T47D (cell line): Measurements from ENCODE around the gene FGF14.

Experiments
- DNase-seq, 2 experiments: peaks; one replicate each; pipeline versions ENCODE4 v3.0.0 to v3.0.0-alpha.2; 2011 to 2012; ENCODE audit warnings: low read depth in 1 of 2, low spot score in 1 of 2
- JUND ChIP-seq: IDR thresholded peaks from 2 replicates; pipeline ENCODE4 v1.6.1; 2012; ENCODE audit warnings: low read depth
- in situ Hi-C: cut with HindIII; loops from 2 replicates; pipeline ENCODE4 v1.10.0; 2016; ENCODE audit warnings: low sequenced_read_pairs, low pct_unique_long_range_greater_than_20kb

Gene FGF14

DNA sequence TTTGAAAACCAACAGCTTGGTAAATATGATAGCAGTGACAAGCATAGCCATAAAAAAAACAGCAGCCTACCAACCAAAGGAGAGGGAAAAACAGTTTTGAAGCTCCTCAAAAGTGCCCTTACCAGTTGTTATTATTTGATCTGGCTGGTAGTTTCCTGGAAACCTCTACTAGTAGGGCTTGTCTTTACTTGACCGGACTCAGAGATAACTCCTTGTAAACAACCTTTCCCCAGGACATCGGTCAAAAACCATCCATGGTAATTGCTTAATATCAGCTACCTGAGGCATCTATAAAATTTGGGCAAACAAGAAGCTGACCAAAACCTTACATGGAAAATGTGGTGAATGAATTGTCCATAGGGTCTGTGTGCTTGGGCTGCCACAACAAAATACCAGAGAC, 210.9 kb downstream of the FGF14 start:
- no peak for TF ChIP-seq JUND
- DNase-seq: no peak
- in situ Hi-C loops: no loop called here

GRCh38 chr13:102187313-102187712, 214.5 kb downstream of the FGF14 start:
- TF ChIP-seq JUND: no peak
- in situ Hi-C loops: no loop called here
- no peak for DNase-seq

DNA sequence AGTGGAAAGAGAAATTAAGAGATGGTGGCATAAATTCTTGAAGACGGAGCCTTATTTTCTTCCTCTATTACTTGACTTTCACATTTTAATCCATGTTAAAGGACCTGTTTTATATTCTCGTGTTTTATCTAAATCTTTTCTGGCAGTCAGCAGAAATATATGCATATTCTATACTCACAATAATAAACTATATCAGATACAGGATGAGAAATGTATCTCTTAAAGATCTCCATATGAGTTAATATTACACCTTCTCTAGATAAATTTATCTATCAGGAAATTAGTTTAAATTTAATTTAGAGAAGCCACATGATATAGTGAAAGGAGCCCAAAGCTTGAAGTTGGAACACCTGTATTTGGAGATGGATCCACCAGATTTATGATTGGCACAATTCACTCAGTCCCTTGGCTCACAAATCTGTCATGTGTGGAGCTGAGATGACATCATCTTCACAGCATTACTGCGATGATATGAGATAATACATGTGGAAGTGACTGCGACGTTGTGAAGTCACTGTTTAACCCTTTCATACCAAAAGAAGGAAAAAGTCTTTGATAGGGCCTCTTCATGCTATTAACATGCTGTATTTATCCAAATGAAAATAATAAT, 216.4 kb downstream of the FGF14 start:
- TF ChIP-seq JUND: no peak
- DNase-seq: no peak
- in situ Hi-C loops: no loop called here

DNA sequence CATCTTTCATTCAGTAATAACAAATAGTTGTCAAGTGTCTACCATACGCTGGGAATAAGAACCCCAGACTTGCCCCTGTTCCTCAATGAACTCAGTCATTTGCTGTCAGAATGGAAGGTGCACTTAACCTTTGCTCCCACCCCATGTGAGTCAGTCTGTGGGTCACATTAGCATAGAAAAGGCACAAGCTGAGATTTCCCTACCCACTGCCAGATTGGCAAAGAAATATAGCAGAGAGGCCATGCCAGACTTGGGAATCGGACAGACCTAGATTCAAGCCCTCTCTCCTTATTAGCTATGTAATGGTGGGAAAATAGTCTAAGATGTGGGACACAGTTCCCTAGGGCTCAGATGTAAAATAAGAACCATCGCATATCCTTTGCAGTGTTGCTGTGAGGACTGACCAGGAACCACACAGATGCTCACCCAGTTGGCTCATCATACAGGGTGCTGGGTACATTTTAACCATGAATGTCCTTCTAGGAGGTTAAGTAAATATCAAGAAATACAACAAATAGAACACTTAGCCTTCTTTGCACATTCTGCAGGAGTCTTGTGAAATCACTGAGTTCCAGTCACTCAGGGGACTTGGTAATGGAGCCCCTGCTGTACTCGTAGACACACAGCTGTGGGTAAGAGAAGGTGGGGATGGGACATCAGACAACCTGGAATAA, 218.2 kb downstream of the FGF14 start:
- TF ChIP-seq JUND: no peak
- in situ Hi-C loops: no loop called here
- no peak for DNase-seq

DNA sequence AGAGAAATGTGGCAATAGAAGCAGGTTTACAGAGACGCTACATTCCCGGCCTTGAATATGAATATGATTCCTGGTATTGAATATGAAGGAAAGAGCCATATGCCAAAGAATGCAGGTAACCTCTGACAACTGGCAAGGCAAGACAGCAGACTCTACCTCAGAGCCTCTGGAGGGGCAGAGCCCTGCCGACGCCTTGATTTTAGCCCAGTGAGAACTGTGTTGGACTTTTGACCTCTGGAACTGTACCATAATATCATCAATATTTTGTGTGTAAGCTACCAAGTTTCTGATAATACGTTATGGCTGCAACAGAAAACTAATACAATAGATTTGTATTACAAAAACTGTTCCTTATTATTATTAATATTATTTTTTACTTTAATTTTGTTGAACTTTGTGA, 219.7 kb downstream of the FGF14 start:
- no peak for DNase-seq
- in situ Hi-C loops: no loop called here
- TF ChIP-seq JUND: no peak

DNA sequence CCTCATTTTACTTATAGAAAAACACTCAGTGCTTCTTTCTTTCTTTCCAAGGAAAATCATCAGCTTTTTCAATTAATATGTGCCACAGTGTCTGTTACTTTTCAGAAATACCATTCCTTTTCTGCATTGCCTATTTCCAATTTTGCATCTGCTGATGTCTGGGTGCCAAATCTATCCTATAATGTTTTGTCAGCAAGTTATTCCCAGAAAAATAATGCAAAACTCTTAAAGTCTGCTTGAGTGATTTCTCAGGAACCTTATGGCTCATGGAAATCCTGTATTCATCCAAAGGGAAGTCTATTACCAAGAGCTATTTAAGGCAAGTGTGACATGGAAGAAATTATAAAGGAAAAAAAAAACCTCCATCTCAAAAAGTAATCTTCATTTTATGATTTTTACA, 224.4 kb downstream of the FGF14 start:
- in situ Hi-C loops: no loop called here
- no peak for DNase-seq
- no peak for TF ChIP-seq JUND

DNA sequence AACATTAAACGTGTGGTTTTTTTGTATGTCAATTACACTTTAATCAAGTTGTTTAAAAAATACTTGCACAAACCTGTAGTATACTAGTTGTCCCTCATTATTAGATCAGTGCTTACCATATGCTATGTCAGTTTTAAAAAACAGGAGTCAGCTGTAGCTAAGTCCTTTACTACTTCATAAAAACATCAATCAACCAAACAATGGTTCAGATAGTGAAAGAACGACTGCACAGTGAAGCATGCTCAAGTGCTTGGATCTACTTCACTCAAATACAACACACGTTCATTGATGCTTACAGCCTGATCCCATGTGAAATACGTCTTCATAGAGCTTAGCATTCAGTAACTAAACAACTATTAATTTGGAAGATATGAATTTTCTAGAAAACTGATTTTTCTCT, 225.0 kb downstream of the FGF14 start:
- no peak for TF ChIP-seq JUND
- in situ Hi-C loops: no loop called here
- DNase-seq: no peak

- no peak for DNase-seq
- no peak for TF ChIP-seq JUND
- in situ Hi-C loops: no loop called here
These were observed 229.4 kb downstream of the FGF14 start for GRCh38 chr13:102172406-102172805.

- TF ChIP-seq JUND: no peak
- no peak for DNase-seq
- in situ Hi-C loops: no loop called here
These were observed 231.5 kb downstream of the FGF14 start for GRCh38 chr13:102170305-102170704.

DNA sequence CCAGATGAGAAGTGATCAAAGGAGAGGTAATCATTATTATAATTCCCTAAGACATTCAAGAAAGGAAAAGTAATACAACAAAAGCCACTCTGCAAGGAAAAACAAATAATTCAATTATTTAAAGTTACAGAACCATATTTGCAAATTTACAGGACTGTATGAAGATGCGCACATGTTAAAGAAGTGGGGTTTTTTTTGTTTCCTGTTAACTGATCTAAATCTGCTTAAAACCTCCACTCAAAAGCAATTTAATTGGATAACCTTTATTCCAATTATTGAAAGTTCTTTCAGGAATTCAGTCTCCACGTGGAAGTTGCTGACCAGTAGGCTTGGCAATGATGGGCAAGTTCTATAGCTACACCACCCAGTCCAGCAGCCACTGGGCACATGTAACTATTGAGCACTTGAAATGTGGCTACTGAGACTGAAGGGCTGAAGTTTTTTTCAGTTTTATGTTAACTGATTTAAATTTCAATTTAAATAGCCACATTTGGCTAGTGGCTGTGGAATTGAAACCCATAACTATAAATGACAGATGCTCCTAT, 232.3 kb downstream of the FGF14 start:
- TF ChIP-seq JUND: no peak
- in situ Hi-C loops: no loop called here
- DNase-seq: no peak

DNA sequence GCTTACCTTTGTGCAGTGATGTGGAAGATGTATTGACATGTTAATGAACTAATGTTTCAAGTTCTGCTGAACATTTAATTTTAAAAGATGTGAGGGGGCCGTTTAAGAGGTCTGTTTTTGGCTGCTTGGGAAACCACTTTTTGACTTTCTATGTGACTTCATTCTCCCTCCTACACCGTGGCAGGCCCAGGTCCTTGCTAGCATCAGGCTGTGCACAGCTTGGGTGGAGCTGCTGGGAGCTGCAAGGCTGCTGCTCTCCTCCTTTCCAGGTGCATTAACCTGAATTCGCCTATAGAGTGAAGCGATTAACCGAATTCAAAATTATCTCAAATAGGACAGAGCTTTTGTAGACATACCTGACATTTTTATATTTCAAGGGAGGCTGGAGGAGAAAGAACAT, 249.1 kb downstream of the FGF14 start:
- no peak for TF ChIP-seq JUND
- no peak for DNase-seq
- in situ Hi-C loops: no loop called here

DNA sequence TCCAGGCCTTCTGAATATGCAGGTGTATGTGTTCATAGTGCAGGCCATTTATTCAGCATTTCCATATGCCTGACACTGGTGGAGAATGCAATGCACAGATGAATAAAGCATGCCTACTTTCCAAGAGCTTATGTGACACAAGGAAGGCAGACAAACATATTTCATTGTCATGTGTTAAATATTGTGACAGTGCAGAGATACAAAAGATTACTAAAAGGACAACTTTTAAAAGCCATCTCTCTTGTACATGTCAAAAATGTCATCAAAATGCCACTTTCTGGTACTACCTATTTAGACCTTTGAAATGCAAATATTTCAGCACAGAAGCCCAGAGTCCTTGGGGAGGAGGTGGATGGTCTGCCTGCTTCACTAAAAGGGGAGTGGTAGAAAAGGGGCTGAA, 254.5 kb downstream of the FGF14 start:
- no peak for TF ChIP-seq JUND
- in situ Hi-C loops: no loop called here
- DNase-seq: no peak

DNA sequence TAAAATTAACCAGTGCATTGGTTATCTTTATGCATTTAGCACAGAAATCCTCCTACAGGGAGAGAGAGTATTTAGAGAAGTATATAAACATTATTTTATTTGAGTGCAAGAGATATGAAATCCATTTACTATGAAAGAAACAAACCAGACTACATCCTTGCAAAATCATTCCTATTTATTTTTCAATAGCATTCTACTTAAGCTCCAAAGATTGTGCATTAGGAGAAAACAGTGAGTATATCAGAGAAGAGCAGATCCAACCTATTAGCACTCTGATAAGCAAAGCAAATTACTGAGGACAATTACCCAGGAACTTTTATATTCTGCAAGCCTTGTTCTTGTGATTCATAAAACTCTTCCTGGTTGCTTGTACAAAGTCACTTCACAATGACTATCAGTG, 256.1 kb downstream of the FGF14 start:
- in situ Hi-C loops: no loop called here
- TF ChIP-seq JUND: no peak
- DNase-seq: no peak

DNA sequence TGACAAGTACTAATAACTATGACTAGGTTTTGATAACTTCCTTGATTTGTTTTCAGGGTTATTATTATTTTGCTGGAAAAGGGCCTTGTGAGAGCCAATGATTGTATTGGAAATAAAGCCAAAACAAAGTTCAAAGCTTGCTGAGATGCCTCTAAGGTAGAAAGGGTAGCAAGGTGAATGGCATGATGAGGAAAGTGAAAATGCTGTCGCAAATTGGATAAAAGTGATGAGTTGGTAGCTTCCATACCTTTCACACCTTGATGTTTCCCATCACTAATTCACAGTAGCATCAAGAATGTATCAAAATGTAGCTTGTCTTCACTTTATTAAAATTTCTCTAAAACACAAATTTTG, 259.4 kb downstream of the FGF14 start:
- no peak for TF ChIP-seq JUND
- in situ Hi-C loops: no loop called here

More for the DNA sequence above, 259.4 kb downstream of the FGF14 start:
- DNase-seq: no peak
